OCI-LY7 (cell line): ENCODE measurements around the gene C2orf72. TPM values are rescaled to one million over a fixed set of nuclear protein-coding genes. Genes with fewer than 3 reads are reported as not detected.

Experiments
- BruUV-seq: library from RNA; stranded (reverse); fragments of 400-500 nt; replicated peaks from 2 replicates; lab custom pipeline; 2021; lab: Mats Ljungman, UMichigan
- CTCF ChIA-PET: fragments of 300-600 bp; sonication (Branson Sonifier 250); formaldehyde crosslinking; loops from one replicate; lab custom pipeline; 2022; ENCODE audit warnings: antibody characterized with exemption; ENCODE audit not compliant: unreplicated experiment; lab: Charles Lee
- POLR2A ChIA-PET: fragments of 300-600 bp; sonication (Branson Sonifier 250); formaldehyde crosslinking; loops from one replicate; lab custom pipeline; 2022; ENCODE audit warnings: antibody characterized with exemption; lab: Charles Lee
- DNase-seq: peaks from one replicate; pipeline ENCODE4 v3.0.0-alpha.2; 2015; ENCODE audit warnings: low spot score
- H2AFZ ChIP-seq: fragments of 200-600 bp; sonication (generic), shearing (Covaris generic); 2 replicates; pipeline ENCODE4 v1.6.1; 2014; ENCODE audit warnings: mild to moderate bottlenecking, antibody characterized with exemption, low read length, moderate library complexity
- H3K27ac ChIP-seq: fragments of 200-600 bp; sonication (generic); 2 replicates; pipeline ENCODE4 v1.5.1; 2014; ENCODE audit warnings: mixed run types, low read depth, mild to moderate bottlenecking, moderate library complexity, low read length, inconsistent platforms; ENCODE audit not compliant: poor library complexity, severe bottlenecking
- H3K36me3 ChIP-seq: fragments of 200-600 bp; sonication (generic); 2 replicates; pipeline ENCODE4 v1.6.1; 2014; ENCODE audit warnings: mild to moderate bottlenecking, antibody characterized with exemption, low read length, moderate library complexity, mixed read lengths; ENCODE audit not compliant: insufficient read depth
- H3K4me1 ChIP-seq: fragments of 200-600 bp; sonication (generic); 2 replicates; pipeline ENCODE4 v1.5.1; 2014; ENCODE audit warnings: mild to moderate bottlenecking, low read length; ENCODE audit not compliant: insufficient read depth, poor library complexity, severe bottlenecking
- H3K4me2 ChIP-seq: fragments of 200-600 bp; sonication (generic); 2 replicates; pipeline ENCODE4 v1.6.1; 2014; ENCODE audit warnings: mild to moderate bottlenecking, low read length
- H3K4me3 ChIP-seq: fragments of 200-600 bp; sonication (generic); 2 replicates; pipeline ENCODE4 v1.5.1; 2014; ENCODE audit warnings: mild to moderate bottlenecking, low read depth, low read length; ENCODE audit not compliant: poor library complexity, severe bottlenecking
- H3K79me2 ChIP-seq: fragments of 200-600 bp; sonication (generic); 2 replicates; pipeline ENCODE4 v1.6.1; 2016; ENCODE audit warnings: low read depth, mild to moderate bottlenecking, low read length, moderate library complexity, mixed read lengths; ENCODE audit not compliant: insufficient read depth
- H3K9me2 ChIP-seq: fragments of 200-600 bp; sonication (generic); 2 replicates; pipeline ENCODE4 v1.6.1; 2016; ENCODE audit warnings: mild to moderate bottlenecking, low read length, mixed read lengths; ENCODE audit not compliant: insufficient read depth
- H3K9me3 ChIP-seq: fragments of 200-600 bp; sonication (generic); 2 replicates; pipeline ENCODE4 v1.6.1; 2014; ENCODE audit warnings: mild to moderate bottlenecking, mixed run types, low read length, mixed read lengths
- H4K20me1 ChIP-seq: fragments of 200-600 bp; sonication (generic); 2 replicates; pipeline ENCODE4 v1.6.1; 2014; ENCODE audit warnings: mild to moderate bottlenecking, antibody characterized with exemption, low read length, moderate library complexity, mixed read lengths; ENCODE audit not compliant: insufficient read depth
- CTCF ChIP-seq: fragments of 200-600 bp; sonication (generic); conservative IDR thresholded peaks from 2 replicates; pipeline ENCODE4 v1.5.1; 2014; ENCODE audit warnings: mild to moderate bottlenecking, antibody characterized with exemption, low read length, moderate library complexity, mixed read lengths
- EZH2phosphoT487 ChIP-seq: fragments of 200-600 bp; sonication (generic); IDR thresholded peaks from 2 replicates; pipeline ENCODE4 v1.6.1; 2018; ENCODE audit warnings: low read depth, borderline replicate concordance, mild to moderate bottlenecking, mixed run types, antibody characterized with exemption, low read length, moderate library complexity, mixed read lengths
- intact Hi-C: fragments of 100-400 bp; cut with micrococcal nuclease; formaldehyde crosslinking; loops from one replicate; pipeline ENCODE4 v1.10.0; 2022; ENCODE audit not compliant: unreplicated experiment
- total RNA-seq, 2 experiments: library from RNA; depleted of rRNA in 1 of 2; stranded (reverse); fragments of >200 nt in 1 of 2; shearing (Covaris generic) in 1 of 2; gene quantifications; 2 replicates each; pipeline ENCODE4 v1.2.3, GENCODE V29; 2014 to 2022

The C2orf72 gene
- total RNA-seq, 2 experiments from 2014 or later = not detected

GRCh38 chr2:231029563-231029962 lies 7.8 kb upstream of the C2orf72 start:
- peaks cover 8% of the 10 kb centered on the region for H3K4me1 ChIP-seq
- intact Hi-C loops = no loop called here
- no peak overlapping the region for H3K27ac ChIP-seq
- H3K79me2 ChIP-seq = no peaks in the 10 kb centered on the region
- ChIA-PET POLR2A (interaction anchor here (0.5 to 0.6 kb wide), 3 partner anchors 15 to 448 kb away, joined by 3 to 4 read pairs (median 4); no protein-coding TSS in a partner anchor), CTCF (no interaction called here)
- no peaks in the 10 kb centered on the region for H3K9me3 ChIP-seq
- DNase-seq = no peak
- TF ChIP-seq EZH2phosphoT487 = no peak
- TF ChIP-seq CTCF = no peak
- H4K20me1 ChIP-seq = no peaks in the 10 kb centered on the region
- no peaks in the 10 kb centered on the region for H3K9me2 ChIP-seq
- no peak overlapping the region for H3K4me2 ChIP-seq
- no peak overlapping the region for H3K4me3 ChIP-seq
- BruUV-seq = no TSS peak
- H2AFZ ChIP-seq = no peak overlapping the region
- no peaks in the 10 kb centered on the region for H3K36me3 ChIP-seq

GRCh38 chr2:231030725-231031124 lies 6.6 kb upstream of the C2orf72 start:
- Histone ChIP-seq H3K9me2 (no peaks in the 10 kb centered on the region), H3K9me3 (no peaks in the 10 kb centered on the region), H3K36me3 (no peaks in the 10 kb centered on the region), H3K4me3 (no peak overlapping the region), H3K27ac (no peak overlapping the region), H3K4me2 (no peak overlapping the region), H2AFZ (no peak overlapping the region), H3K4me1 (peaks cover 13% of the 10 kb centered on the region), H3K79me2 (no peaks in the 10 kb centered on the region), H4K20me1 (no peaks in the 10 kb centered on the region)
- CTCF ChIA-PET = no interaction called here
- TF ChIP-seq CTCF (no peak), EZH2phosphoT487 (no peak)
- POLR2A ChIA-PET = no interaction called here
- intact Hi-C loops = no loop called here
- no TSS peak for BruUV-seq
- DNase-seq = no peak

DNA sequence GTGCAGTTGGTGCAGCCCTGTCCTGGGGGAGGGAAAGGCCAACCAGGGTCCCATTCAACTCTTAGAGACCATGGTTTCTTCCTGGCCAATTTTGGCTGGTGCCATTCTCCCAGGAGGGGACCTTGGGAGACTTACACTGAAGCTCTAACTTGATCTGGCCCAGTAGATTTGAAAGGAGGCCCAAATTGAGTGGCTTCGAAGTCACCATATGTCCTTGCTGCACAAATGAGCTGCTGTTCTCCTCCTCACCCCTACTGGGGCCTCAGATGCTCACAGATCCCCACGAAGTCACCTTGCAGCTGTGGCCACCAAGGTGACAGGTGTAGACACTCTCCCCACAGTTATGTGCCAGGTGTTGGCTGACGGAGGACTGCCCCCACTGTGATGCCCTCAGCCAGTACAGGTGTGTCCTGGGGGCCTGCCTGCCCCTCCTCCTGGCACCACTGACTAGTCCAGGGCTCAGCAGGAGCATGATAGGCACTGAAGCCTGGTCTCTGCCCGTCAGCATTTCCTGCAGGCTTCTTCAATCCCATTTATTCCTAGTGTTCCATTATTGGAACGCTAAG lies 4.7 kb upstream of the C2orf72 start:
- Histone ChIP-seq H3K36me3 (no peaks in the 10 kb centered on the region), H3K79me2 (no peaks in the 10 kb centered on the region), H3K4me1 (peaks cover 13% of the 10 kb centered on the region), H3K27ac (no peak overlapping the region), H3K4me2 (no peak overlapping the region), H3K9me2 (no peaks in the 10 kb centered on the region), H3K4me3 (no peak overlapping the region), H3K9me3 (no peaks in the 10 kb centered on the region), H4K20me1 (no peaks in the 10 kb centered on the region), H2AFZ (no peak overlapping the region)
- ChIA-PET POLR2A (no interaction called here), CTCF (no interaction called here)
- DNase-seq = no peak
- intact Hi-C loops = no loop called here
- TF ChIP-seq CTCF = no peak
- no peak for TF ChIP-seq EZH2phosphoT487
- no TSS peak for BruUV-seq
